Stomach (tissue), 4 donors: ENCODE data around the gene CCDC141.

Experiments used
- CTCF ChIP-seq, 7 experiments: fragments of 450-650 bp in 4 of 7; fragments of 200-600 bp in 3 of 7; sonication (generic) in 3 of 7; IDR thresholded peaks; one replicate each; pipeline ENCODE4 v1.5.1; 2016 to 2019; ENCODE audit warnings: antibody characterized with exemption in 7 of 7, control low read depth in 2 of 7, mild to moderate bottlenecking in 1 of 7
- POLR2A ChIP-seq, 4 donors: fragments of 450-650 bp; IDR thresholded peaks; one replicate each; pipeline ENCODE4 v1.6.1; 2016; ENCODE audit warnings: antibody characterized with exemption in 4 of 4, control low read depth in 2 of 4, mild to moderate bottlenecking in 1 of 4, moderate library complexity in 1 of 4
- POLR2AphosphoS5 ChIP-seq, 3 donors: sonication (generic); formaldehyde crosslinking; IDR thresholded peaks; one replicate each; pipeline ENCODE4 v1.6.1; 2016; ENCODE audit warnings: antibody characterized with exemption in 3 of 3

DNA sequence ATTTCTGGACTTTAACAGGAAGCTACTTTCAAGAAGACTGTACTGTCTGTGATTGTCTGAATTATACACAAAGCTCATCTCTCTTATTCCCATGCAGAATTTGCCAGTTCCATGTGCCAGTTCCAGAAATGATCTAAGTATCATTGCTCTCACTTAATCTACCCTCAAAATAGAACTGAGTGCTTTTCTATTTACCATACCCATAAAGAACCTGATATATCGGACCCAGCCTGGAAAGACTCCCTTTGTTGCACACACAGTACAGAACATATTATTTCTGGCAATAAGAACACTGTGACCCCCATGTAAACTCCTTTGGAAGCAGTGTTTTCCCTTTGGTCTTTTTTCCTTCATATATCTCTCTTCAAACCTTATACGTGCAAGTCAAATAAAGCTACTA, 140.4 kb downstream of the CCDC141 start:
- TF ChIP-seq CTCF (IDR thresholded peaks at IDR 0.05) (no peak), POLR2AphosphoS5 (IDR thresholded peaks at IDR 0.05) (no peak), POLR2A (IDR thresholded peaks at IDR 0.05) (no peak)
